Measurements from ENCODE around the gene ARHGAP1. TPM values are rescaled to one million over a fixed set of nuclear protein-coding genes. Genes with fewer than 3 reads are reported as not detected.

Gene ARHGAP1
- total RNA-seq, 4 donors from 2014 or later = 73.1 to 139 (median 92.3) TPM

GRCh38 chr11:46628961-46629360 lies 71.5 kb downstream of the ARHGAP1 start:
- TF ChIP-seq POLR2A (IDR thresholded peaks at IDR 0.05; ENCODE audit: low read depth) = no peak
- TF ChIP-seq POLR2AphosphoS5 (IDR thresholded peaks at IDR 0.05) = no peak
- no peak for TF ChIP-seq EP300 (IDR thresholded peaks at IDR 0.05)
- TF ChIP-seq CTCF (IDR thresholded peaks at IDR 0.05) = no peak
- Histone ChIP-seq H3K36me3 (peaks cover 20 to 84% (median 68%) of the 10 kb centered on the region in 4 donors), H3K4me1 (peaks cover 0 to 4% (median 0%) of the 10 kb centered on the region in 4 donors), H3K27me3 (no peaks in the 10 kb centered on the region), H3K4me3 (no peak overlapping the region), H3K27ac (replicated peaks in 1 of 4) (no peak overlapping the region), H3K9me3 (no peaks in the 10 kb centered on the region)
- no peak for DNase-seq (ENCODE audit: extremely low spot score)
- intact Hi-C loops (cut with DNase I) = no loop called here
- WGBS = 84% methylated on average over 6 of the region's 6 CpGs

Other genes with a start within 250 kb of the ARHGAP1 start
- gene AMBRA1, start 106.6 kb downstream of the ARHGAP1 start, total RNA-seq = 10 to 100 TPM; 20.0 to 28.9 (median 26.0) TPM
- gene HARBI1, start 83.4 kb downstream of the ARHGAP1 start, total RNA-seq = 1 to 10 TPM; 2.5 to 3.3 (median 3.0) TPM
- 10 to 100 TPM; 68.7 to 74.3 (median 72.1) TPM for gene ATG13, start 83.1 kb downstream of the ARHGAP1 start, total RNA-seq
- 10 to 100 TPM in 2 of 4 donors, 1 to 10 TPM in 2; 7.1 to 12.6 (median 10.3) TPM for gene ZNF408, start 412 bp upstream of the ARHGAP1 start, total RNA-seq
- 1 to 10 TPM in 1 of 4 donors, under 1 TPM in 1, not detected in 2; 0.42 to 1.1 TPM for gene F2, start 18.6 kb upstream of the ARHGAP1 start, total RNA-seq
- gene CKAP5, start 145.7 kb upstream of the ARHGAP1 start, total RNA-seq = 10 to 100 TPM; 32.4 to 49.2 (median 40.0) TPM
- 1 to 10 TPM; 2.3 to 7.4 (median 3.5) TPM for gene LRP4, start 217.9 kb upstream of the ARHGAP1 start, total RNA-seq
- 10 to 100 TPM; 13.3 to 26.4 (median 19.1) TPM for gene CSTPP1, start 236.1 kb upstream of the ARHGAP1 start, total RNA-seq